Measurements from ENCODE around the gene GATA2. TPM values are rescaled to one million over a fixed set of nuclear protein-coding genes. Genes with fewer than 3 reads are reported as not detected.
A peak's percentile ranks its signal among the peaks of the same experiment; 100 is the strongest.

GATA2 gene
- total RNA-seq, 1 donor from 2014 or later = 1.7 TPM

GRCh38 chr3:128484404-128485281 is 8.4 kb downstream of the GATA2 start:
- H3K36me3 Mint-ChIP-seq (ENCODE audit: insufficient read depth) = no peaks in the 10 kb centered on the region
- H3K4me1 Mint-ChIP-seq (ENCODE audit: low read depth) = peaks cover 19% of the 10 kb centered on the region
- TF ChIP-seq CTCF (IDR thresholded peaks at IDR 0.05; ENCODE audit: unreplicated experiment) = no peak
- no peak for DNase-seq (ENCODE audit: low spot score, unreplicated experiment)
- H3K9me3 Mint-ChIP-seq (ENCODE audit: low read depth) = no peaks in the 10 kb centered on the region
- no peak overlapping the region for H3K27ac Mint-ChIP-seq
- H3K27me3 Mint-ChIP-seq = peaks cover 82% of the 10 kb centered on the region
- H3K4me3 Mint-ChIP-seq (ENCODE audit: low read depth) = no peak overlapping the region

- H3K4me1 Mint-ChIP-seq (ENCODE audit: low read depth) = peaks cover 18% of the 10 kb centered on the region
- no peak for DNase-seq (ENCODE audit: low spot score, unreplicated experiment)
- peak overlapping the region; percentile 35 for H3K27ac Mint-ChIP-seq
- H3K9me3 Mint-ChIP-seq (ENCODE audit: low read depth) = no peaks in the 10 kb centered on the region
- H3K27me3 Mint-ChIP-seq = peaks cover 84% of the 10 kb centered on the region
- H3K4me3 Mint-ChIP-seq (ENCODE audit: low read depth) = no peak overlapping the region
- TF ChIP-seq CTCF (IDR thresholded peaks at IDR 0.05; ENCODE audit: unreplicated experiment) = no peak
- no peaks in the 10 kb centered on the region for H3K36me3 Mint-ChIP-seq (ENCODE audit: insufficient read depth)
Observed at GRCh38 chr3:128483657-128484403, 9.2 kb downstream of the GATA2 start.

GRCh38 chr3:128482666-128483656 is 10.0 kb downstream of the GATA2 start:
- no peak overlapping the region for H3K4me3 Mint-ChIP-seq (ENCODE audit: low read depth)
- H3K36me3 Mint-ChIP-seq (ENCODE audit: insufficient read depth) = no peaks in the 10 kb centered on the region
- H3K27ac Mint-ChIP-seq = peak overlapping the region; percentile 35
- H3K4me1 Mint-ChIP-seq (ENCODE audit: low read depth) = peaks cover 16% of the 10 kb centered on the region
- no peak for TF ChIP-seq CTCF (IDR thresholded peaks at IDR 0.05; ENCODE audit: unreplicated experiment)
- DNase-seq (ENCODE audit: low spot score, unreplicated experiment) = no peak
- peaks cover 87% of the 10 kb centered on the region for H3K27me3 Mint-ChIP-seq
- no peaks in the 10 kb centered on the region for H3K9me3 Mint-ChIP-seq (ENCODE audit: low read depth)

- Mint-ChIP-seq H3K4me3 (ENCODE audit: low read depth) (no peak overlapping the region), H3K36me3 (ENCODE audit: insufficient read depth) (no peaks in the 10 kb centered on the region), H3K9me3 (ENCODE audit: low read depth) (no peaks in the 10 kb centered on the region), H3K27ac (no peak overlapping the region), H3K27me3 (peaks cover 91% of the 10 kb centered on the region), H3K4me1 (ENCODE audit: low read depth) (peaks cover 15% of the 10 kb centered on the region)
- no peak for DNase-seq (ENCODE audit: low spot score, unreplicated experiment)
- no peak for TF ChIP-seq CTCF (IDR thresholded peaks at IDR 0.05; ENCODE audit: unreplicated experiment)
Observed at GRCh38 chr3:128482175-128482574, 10.8 kb downstream of the GATA2 start.

Measured in progenitor cell of endocrine pancreas (in vitro differentiated cells).